Right ventricle myocardium inferior (tissue), 1 donor: ENCODE data around the gene SHQ1. TPM values are rescaled to one million over a fixed set of nuclear protein-coding genes. Genes with fewer than 3 reads are reported as not detected.
A peak's percentile ranks its signal among the peaks of the same experiment; 100 is the strongest.
"Not testable (repeated sequence)": the region's sequence is repeated elsewhere in the genome, so short reads cannot be mapped to it uniquely, and the experiment has no call there.

Experiments used
- ATAC-seq: fragments of 200-7000 bp; cut with Tn5 transposase; one replicate; pipeline ENCODE4 v1.9.1; 2020; ENCODE audit warnings: mild to moderate bottlenecking, moderate library complexity
- DNase-seq: peaks from one replicate; pipeline ENCODE4 v3.0.0; 2021; ENCODE audit errors: missing footprints
- intact Hi-C: fragments of 100-400 bp; cut with DNase I; formaldehyde crosslinking; loops from one replicate; pipeline ENCODE4 v1.11.0; 2022
- total RNA-seq: library from RNA; stranded (reverse); fragmentation: NEBNext Ultra II Directional; extraction: Animal tissue kit (Norgen Biotek cat#: 25700); gene quantifications from one replicate; pipeline ENCODE4 v1.2.1, GENCODE V29; 2021
- donor health status: DM: no; HTN: yes; CAD: no; lungs with severe emphysema.

The SHQ1 gene
- total RNA-seq, 1 donor from 2014 or later = 13.8 TPM

DNA sequence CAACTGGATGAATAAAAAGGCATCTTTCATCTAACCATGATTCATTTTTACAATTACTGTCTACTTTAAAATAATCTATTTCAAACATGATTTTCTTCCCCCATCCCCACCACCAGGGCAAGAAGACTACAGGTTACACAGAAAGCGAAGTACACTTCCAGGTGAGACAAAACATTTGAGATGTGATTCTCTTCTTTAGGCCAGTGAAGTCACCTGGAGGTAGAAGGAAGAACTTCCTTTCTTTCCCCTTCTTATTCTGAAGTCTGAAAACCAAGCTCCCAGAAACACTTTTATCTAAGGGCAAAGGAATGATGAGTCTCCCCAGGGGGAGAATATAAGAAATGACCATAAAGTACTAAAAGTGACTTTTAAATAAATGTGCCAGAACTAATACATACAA is 36.7 kb downstream of the SHQ1 start:
- ATAC-seq = no peak
- intact Hi-C loops = no loop called here

DNA sequence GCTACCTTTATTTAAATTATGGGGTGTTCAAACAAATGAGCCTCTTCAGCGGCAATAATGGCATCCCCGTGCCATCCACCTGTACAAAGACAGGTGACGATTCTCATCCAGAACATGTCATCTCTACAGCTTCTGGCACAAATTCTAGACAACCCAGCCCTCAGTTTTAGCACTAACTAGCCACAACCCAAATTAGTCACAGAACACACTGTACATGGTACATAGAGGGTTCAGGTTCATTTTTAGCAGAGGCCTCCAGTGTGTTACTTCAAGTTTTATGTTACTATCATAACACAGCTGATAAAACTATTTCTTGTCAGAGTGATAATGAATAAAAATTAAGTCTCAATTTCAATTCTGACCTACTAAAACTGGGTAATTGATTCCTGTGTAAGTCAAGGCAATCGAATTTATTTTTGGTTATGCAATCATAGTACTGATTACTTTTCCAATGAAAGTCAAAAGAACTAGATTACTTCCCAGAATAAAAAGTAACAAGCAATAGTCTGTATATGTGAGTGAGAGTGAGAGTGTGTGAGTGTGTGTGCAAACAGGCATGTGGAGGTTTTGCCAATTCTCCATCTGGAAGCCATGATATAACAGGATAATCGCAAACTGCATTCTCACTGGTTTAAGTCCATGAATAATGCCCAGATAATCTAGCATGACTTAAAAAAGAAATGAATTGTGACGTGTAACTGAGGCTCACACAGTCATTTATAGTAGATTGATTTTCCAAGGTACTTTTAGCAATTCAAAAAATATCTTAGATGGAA is 37.4 kb downstream of the SHQ1 start:
- intact Hi-C loops = no loop called here
- no peak for ATAC-seq
- DNase-seq = no peak

More for the DNA sequence above, 36.7 kb downstream of the SHQ1 start:
- DNase-seq = no peak

DNA sequence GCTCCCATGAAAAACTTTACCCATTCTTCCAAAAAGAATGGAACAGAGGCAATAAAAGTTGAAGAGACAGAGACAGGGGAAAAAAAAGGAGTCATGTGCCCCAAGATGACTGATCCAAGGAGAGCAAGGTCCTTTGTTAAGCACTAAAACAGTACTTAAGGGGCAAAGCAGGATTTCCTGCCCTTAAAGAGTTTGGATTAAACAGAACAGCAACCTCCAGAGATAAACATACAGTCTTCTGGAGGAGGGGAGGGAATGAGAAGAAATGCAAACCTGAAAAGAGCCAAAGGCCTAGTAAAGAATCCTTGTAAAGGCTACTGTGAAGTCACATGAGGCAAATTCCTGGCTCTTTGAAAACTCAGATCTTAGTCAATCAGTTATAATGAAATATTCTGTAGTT is 38.2 kb downstream of the SHQ1 start:
- DNase-seq = no peak
- ATAC-seq = no peak
- intact Hi-C loops = no loop called here

DNA sequence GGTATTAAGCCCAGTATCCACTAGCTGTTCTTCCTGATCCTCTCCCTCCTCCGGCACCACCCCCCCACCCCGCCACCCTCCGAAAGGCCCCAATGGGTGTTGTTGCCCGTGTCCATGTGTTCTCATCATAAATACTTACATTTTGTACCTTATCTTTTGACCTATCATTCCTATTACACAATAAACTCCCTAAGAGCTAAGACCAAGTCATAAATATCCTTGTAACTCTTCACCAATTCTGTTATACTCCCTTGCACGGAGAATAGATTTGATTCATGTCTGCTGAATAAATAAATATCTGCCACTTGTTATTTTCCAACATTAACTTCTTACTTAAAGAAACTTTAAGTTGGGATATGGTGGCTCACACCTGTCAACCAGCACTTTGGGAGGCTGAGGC is 43.9 kb downstream of the SHQ1 start:
- ATAC-seq (no peak), DNase-seq (no peak)
- intact Hi-C loops = no loop called here

DNA sequence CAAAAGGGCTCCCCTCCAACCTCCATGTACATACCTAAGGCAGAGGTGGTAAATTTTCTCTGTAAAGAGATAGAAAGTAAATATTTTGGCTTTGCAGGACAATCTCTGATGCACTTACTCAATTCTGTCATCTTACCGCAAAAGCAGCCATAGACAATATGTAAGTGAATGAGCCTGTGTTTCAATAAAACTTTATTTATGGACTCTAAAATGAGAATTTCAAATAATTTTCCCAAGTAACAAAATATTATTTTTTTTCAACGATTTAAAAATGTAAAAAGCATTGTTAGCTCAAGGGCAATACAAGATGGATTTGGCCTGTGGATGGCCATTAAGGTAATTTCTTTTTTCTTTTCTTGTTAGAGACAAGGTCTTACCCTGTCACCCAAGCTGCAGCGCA is 44.7 kb downstream of the SHQ1 start:
- intact Hi-C loops = no loop called here
- DNase-seq = no peak
- no peak for ATAC-seq

DNA sequence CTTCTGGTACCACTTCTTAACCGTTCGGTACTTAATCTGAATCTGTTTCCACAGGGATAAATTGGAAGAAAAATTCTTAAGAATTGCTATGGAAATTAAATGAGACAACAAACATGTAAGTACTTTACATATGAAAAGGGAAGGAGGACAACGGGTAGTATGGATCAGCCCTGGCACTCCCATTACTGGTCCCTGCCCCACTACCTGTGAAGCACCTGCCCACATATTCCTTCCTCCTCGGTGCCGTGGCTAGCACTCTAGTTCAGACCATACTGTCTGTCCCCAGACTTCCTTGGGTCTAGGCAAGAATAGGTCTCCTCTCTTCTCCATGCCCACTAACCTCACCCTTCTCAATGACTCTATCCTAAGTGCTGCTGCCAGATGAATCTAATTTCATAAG is 46.2 kb downstream of the SHQ1 start:
- no peak for DNase-seq
- intact Hi-C loops = no loop called here
- ATAC-seq = no peak

DNA sequence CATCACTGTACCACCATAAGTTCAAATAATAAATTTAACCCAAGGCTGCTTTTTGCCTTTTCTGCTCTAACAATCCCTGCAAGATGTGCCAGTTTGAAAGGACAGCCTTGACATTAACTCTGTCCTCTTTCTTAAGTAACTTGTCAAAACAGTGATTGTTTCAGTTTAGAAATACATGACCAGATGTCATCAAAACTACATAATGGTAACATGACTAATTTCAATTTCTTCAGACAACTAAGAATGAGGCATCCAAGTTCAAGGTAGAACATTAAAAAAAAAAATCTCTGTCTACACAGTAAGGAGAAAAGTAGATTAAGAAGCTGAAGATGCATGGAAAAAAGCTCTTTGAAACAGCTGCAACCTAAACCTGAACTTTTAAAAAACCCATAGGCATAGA is 47.4 kb downstream of the SHQ1 start:
- no peak for ATAC-seq
- DNase-seq = no peak
- intact Hi-C loops = no loop called here

DNA sequence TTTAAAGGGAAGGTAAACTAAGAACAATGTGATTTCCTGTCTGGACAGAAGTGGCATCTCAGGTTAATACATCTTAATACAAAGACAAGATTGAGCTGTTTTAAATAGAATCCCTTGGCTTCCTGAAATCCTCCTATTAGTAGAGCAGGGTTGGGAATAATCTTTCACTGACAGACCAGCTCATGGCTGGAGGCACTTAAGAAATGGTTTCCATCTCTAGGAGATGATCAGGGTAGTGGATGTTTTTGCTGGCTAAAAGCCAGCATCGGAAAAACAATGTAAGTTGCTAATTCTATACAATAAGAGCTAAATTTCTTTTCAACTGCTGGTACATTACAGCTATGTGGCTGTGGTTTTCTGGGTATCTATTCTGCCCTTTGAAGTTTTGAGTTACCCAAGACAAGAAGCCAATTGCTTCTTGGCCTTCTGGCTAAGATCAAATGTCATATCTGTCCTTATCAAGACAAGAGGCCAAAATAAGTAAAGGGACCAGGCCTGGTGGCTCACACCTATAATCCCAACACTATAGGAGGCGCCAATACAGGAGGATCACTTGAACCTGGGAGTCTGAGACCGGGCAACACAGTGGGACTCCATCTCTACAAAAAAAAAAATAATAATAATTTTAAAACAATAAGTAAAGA is 49.6 kb downstream of the SHQ1 start:
- intact Hi-C loops = no loop called here
- ATAC-seq (no peak), DNase-seq (no peak)

DNA sequence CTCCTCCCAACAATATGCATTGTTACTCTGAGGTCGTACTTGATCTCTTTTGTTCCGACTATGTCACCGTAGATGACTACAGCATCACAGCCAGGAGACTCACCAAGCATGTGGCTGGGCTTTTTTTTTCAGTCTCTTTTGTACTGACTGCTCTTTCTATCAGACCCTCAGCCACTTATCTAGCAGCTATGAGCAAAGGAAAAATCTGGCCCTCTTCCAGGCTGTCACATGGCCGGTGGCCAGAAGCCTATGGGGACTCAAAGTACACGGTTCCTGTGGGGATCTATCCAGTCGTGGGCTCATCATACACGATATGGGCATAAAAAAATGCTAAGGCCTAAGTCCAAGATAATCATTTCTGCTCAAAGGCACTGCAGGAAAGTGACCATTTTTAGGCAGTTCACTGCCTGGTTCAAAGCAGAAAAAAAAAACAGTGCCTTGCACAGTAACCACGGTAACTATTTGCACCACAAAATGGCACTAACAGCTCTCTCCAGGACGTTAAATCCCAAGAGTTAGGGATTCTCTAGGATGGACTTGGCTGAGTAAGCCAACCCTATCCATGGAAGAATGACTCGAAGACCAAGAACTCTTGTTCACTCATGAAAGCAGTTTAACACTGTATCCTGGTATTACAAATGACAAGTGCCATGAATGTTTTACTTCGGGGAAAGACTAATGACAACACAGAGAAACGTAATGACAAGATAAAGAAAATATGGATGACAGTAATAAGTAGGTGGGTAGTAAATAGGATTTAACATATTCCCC is 50.3 kb downstream of the SHQ1 start:
- ATAC-seq (peak; percentile 50), DNase-seq (no peak)
- intact Hi-C loops = no loop called here

DNA sequence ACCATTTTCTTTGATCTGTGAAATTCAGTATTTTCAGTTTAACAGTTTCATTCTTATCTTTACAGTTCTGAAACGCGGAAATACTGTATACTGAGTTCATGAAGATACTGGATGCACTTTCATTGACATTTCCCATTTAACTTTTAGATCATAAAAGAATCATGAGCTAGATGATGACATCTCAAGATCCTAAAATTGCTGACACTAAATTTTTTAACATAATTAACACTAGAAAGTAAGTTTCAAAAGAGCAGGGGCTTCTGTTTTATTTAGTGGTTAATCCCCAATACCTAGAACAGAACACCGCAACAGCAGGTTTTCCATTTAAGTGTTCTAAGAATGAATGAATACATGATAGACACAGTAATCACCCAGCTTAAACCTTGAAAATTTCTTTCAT is 54.2 kb downstream of the SHQ1 start:
- DNase-seq = no peak
- ATAC-seq = no peak
- intact Hi-C loops = no loop called here

DNA sequence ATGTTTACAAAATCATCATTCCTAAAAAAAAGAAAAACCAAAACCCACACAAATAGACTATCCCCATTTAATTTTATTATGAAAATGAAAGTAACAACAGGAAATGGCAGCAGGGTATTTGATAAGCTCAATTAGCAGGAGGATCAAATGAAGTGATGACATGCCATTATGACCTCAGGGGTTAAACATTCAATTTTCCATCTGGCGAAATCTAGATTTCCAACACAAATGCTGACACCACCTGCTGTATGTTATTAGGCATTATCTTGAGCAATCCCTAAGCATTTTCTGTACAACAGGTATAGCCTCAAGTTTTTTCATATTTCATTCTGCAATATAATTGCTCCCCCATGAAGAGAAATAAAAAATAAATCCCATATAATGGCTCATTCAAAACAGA is 57.1 kb downstream of the SHQ1 start:
- intact Hi-C loops = no loop called here
- no peak for ATAC-seq
- no peak for DNase-seq

DNA sequence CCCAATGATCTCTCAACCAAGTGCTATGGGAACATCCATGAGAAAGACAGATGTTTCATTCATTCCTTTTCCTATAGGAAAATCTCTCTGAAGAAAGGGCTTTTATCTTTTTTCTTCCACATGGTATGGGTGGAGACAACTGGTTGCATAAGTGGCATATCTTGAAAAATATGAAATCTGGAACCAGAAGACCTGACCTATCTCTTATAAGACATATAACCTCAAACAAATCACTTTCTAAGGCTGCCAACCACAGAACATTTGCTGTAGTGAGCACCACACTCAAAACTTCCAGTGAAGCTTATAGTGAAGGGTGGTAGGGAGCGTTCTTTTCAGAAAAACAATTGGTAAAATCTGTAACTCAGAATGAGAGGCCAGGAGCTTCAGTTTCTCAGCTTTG is 58.5 kb downstream of the SHQ1 start:
- DNase-seq (no peak), ATAC-seq (no peak)
- intact Hi-C loops = no loop called here

DNA sequence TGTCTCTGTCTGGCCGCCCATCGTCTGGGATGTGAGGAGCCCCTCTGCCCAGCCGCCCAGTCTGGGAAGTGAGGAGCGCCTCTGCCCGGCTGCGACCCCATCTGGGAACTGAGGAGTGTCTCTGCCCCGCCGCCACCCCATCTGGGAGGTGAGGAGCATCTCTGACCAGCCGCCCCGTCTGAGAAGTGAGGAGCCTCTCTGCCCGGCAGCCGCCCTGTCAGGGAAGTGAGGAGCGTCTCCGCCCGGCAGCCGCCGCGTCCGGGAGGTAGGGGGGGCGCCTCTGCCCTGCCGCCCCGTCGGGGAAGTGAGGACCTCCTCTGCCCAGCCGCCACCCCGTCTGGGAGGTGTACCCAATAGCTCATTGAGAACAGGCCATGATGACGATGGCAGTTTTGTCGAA is 60.0 kb downstream of the SHQ1 start:
- ATAC-seq, DNase-seq, intact Hi-C loops: not testable (repeated sequence)

DNA sequence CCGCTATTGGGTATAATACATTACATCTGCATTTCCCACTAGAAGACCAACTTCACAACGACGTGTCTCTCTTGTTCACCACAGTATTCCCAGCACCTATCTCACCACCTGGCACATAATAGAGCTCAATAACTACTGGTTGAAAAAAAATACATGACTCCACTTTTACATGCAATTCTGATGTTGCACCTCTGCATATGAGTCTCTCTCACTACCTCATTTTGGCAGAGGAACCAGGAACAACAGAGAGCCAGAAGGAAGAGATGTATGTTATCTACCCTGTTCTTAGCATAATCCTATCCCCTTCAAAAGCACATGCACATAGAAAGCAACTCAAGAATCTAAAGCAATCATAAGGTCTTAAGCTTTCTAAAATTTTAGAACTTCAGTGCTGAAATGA is 61.6 kb downstream of the SHQ1 start:
- intact Hi-C loops = no loop called here
- DNase-seq = no peak
- no peak for ATAC-seq

DNA sequence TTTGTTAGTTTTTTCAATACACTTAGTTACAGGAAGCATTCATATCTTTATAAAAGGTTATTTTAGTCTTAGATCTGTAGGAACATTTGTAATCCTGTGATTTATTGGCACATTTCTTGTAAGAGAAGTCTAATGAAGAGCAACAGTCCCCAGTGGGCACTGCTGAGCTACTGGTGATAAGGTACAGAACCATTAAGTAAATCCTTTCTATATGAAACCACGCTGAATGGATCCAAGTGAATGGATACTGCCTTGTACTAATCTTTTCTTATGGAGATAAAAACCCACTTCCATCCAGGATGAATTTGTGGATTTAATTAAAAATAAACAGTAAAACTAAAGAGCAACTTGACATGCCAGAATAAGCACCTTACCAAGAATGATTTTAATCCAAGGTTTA is 64.0 kb downstream of the SHQ1 start:
- DNase-seq (no peak), ATAC-seq (no peak)
- intact Hi-C loops = no loop called here

DNA sequence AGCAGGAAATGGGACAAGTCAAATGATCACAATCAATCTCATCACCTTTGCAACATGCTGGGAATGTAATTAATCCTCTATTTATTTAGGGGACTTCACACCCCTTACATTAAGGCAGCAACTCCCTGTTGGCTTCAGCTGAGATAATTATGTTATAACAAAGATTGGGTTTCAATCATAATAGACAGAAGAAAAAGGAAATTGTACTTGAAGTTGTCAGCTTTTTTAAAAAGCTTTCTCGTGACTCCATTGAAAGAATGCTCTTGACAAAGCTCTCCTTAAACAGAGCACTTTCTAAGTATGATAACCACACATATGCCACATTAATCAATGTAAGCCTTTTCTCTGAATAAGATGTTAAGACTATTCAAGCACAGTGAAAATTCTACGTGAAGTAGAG is 65.7 kb downstream of the SHQ1 start:
- intact Hi-C loops = no loop called here
- no peak for DNase-seq
- ATAC-seq = no peak

DNA sequence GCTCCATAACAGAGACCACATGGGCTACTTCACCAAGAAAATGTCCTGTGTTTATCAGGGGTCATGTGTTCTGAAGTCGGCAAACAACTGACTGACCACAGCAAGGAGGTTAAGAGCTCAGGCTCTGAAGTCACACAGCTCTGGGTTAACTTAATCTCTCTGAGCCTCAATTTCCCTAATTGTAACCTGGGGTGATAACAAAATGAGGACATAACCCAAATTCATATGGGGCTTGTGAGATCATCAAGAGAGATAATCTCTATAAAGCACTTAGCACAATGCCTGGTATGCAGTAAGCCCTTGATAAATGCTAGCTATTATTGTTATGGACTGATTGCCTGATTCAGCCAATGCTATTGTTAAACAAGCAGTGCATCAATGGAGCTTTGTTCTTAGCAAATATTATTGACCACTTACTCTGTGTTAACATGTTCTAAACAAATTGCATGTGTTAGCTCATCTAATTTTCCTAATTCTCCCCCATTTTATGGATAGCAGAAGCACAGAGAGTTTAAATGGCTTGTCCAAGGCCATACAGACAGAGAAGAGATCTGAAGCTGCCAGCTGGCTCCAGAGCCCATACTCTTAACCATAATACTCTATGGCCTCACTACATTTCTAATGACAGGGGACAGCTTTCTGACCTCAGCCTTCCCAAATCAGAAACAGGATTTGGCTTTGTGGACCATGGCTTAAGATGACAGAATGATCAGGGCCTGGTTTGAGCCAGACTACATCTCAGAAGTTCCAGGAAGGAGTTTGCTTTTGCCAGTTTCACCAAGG is 78.3 kb downstream of the SHQ1 start:
- no peak for ATAC-seq
- DNase-seq = no peak
- intact Hi-C loops = no loop called here

DNA sequence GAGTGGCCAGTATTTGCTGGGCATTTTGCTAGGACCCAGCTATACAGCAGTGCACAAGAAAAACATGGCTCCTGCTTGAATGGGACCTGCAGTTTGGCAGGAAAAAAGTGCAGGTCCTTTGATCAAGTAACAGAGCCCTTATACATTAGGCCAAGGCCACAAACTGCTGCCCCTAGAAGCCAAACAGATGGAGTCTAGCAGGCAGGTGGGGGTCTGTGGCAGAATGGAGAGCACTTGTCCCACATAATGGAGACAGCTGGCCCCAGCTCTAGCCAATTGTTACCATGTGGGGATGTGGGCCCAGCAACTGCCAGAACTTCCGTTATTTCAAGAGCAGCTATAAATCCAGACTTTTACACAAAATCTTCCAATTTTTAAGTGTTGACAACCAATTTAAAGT is 79.3 kb downstream of the SHQ1 start:
- DNase-seq (no peak), ATAC-seq (no peak)
- intact Hi-C loops = no loop called here

DNA sequence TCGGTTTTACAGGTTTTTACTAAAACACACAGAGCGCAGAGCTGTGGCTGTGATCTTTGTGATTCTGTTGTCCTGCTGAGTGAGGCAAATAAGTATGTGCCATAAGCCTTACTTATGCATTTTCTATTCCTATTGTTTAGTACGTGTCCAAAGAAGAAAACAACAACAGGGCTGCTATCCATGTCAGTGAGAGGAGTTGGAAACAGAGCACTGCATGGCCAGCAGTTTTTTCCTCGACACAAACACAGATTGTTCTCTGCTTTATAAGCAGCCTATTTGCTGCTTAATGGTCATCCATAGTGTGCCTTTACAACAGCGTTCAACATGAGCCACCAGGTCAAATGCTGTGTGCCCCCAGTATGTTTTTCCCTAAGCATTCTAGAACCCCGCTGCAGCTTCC is 79.8 kb downstream of the SHQ1 start:
- intact Hi-C loops = no loop called here
- DNase-seq = no peak
- no peak for ATAC-seq
